ENCODE data around the gene STPG3. TPM values are rescaled to one million over a fixed set of nuclear protein-coding genes. Genes with fewer than 3 reads are reported as not detected.

Gene STPG3
- total RNA-seq, 2 donors from 2014 or later = 0.63 TPM; not detected in 1

- Mint-ChIP-seq H3K36me3 (ENCODE audit: insufficient read depth in 2 of 2) (no peaks in the 10 kb centered on the region), H3K4me1 (ENCODE audit: low read depth) (peaks cover 15% of the 10 kb centered on the region), H3K27ac (no peak overlapping the region)
These were observed 49.5 kb downstream of the STPG3 start for GRCh38 chr9:137300567-137301080.

GRCh38 chr9:137301081-137301947 lies 50.2 kb downstream of the STPG3 start:
- Mint-ChIP-seq H3K27me3 (ENCODE audit: low read depth) (peaks cover 37% of the 10 kb centered on the region), H3K4me1 (ENCODE audit: low read depth) (peaks cover 15% of the 10 kb centered on the region), H3K4me3 (peak overlapping the region; percentile 87 to 91), H3K36me3 (ENCODE audit: insufficient read depth in 2 of 2) (no peaks in the 10 kb centered on the region), H3K9me3 (no peaks in the 10 kb centered on the region), H3K27ac (no peak overlapping the region)
- ATAC-seq (replicated peaks in 1 of 2) (peak; percentile 27 to 31), DNase-seq (peak; percentile 44 to 51)

More at GRCh38 chr9:137300567-137301080, 49.5 kb downstream of the STPG3 start:
- Mint-ChIP-seq H3K4me3 (peak overlapping the region; percentile 87 to 91), H3K27me3 (ENCODE audit: low read depth) (peaks cover 38% of the 10 kb centered on the region), H3K9me3 (no peaks in the 10 kb centered on the region)
- no peak for ATAC-seq (replicated peaks in 1 of 2)
- DNase-seq = no peak

GRCh38 chr9:137302118-137302448 lies 51.0 kb downstream of the STPG3 start, which contains the start of gene NRARP:
NRARP (minus strand) TSS chr9:137302271; CDS start chr9:137301928, 343 bp downstream.
- no peaks in the 10 kb centered on the region for H3K36me3 Mint-ChIP-seq (ENCODE audit: insufficient read depth in 2 of 2)
- peaks cover 9% of the 10 kb centered on the region for H3K4me1 Mint-ChIP-seq (ENCODE audit: low read depth)
- H3K4me3 Mint-ChIP-seq = peak within 1 kb of the TSS; percentile 87 to 91

GRCh38 chr9:137302449-137303150 lies 51.5 kb downstream of the STPG3 start:
- no peaks in the 10 kb centered on the region for H3K36me3 Mint-ChIP-seq (ENCODE audit: insufficient read depth in 2 of 2)
- no peaks in the 10 kb centered on the region for H3K9me3 Mint-ChIP-seq
- H3K27me3 Mint-ChIP-seq (ENCODE audit: low read depth) = peaks cover 24% of the 10 kb centered on the region
- DNase-seq = no peak
- H3K4me3 Mint-ChIP-seq = peak overlapping the region in 1 of 2 donors; percentile 14
- H3K27ac Mint-ChIP-seq = no peak overlapping the region
- ATAC-seq (replicated peaks in 1 of 2) = peak; percentile 50
- peaks cover 13% of the 10 kb centered on the region for H3K4me1 Mint-ChIP-seq (ENCODE audit: low read depth)

More at GRCh38 chr9:137302118-137302448, 51.0 kb downstream of the STPG3 start, which contains the start of gene NRARP:
- Mint-ChIP-seq H3K27me3 (ENCODE audit: low read depth) (peaks cover 29% of the 10 kb centered on the region), H3K9me3 (no peaks in the 10 kb centered on the region), H3K27ac (no peak within 1 kb of the TSS)
- DNase-seq (peak; percentile 93 to 97), ATAC-seq (replicated peaks in 1 of 2) (peak; percentile 78 to 82)

Other genes starting within 250 kb of the STPG3 start
- gene ABCA2, start 223.0 kb upstream of the STPG3 start, total RNA-seq = 10 to 100 TPM; 23.9 to 27.5 TPM
- gene FUT7, start 219.2 kb upstream of the STPG3 start, total RNA-seq = 1 to 10 TPM; 1.6 to 1.8 TPM
- 10 to 100 TPM; 27.2 to 28.7 TPM for gene NPDC1, start 205.1 kb upstream of the STPG3 start, total RNA-seq
- under 1 TPM; 0.28 to 0.48 TPM for gene ENTPD2, start 197.2 kb upstream of the STPG3 start, total RNA-seq
- 1 to 10 TPM; 6.6 to 8.4 TPM for gene SAPCD2, start 180.7 kb upstream of the STPG3 start, total RNA-seq
- 10 to 100 TPM; 13.6 to 14.3 TPM for gene UAP1L1, start 173.8 kb upstream of the STPG3 start, total RNA-seq
- 10 to 100 TPM; 40.3 to 45.8 TPM for gene MAN1B1, start 164.3 kb upstream of the STPG3 start, total RNA-seq
- gene DPP7, start 136.6 kb upstream of the STPG3 start, total RNA-seq = 100 to 1,000 TPM; 155 to 158 TPM
- gene GRIN1, start 112.1 kb upstream of the STPG3 start, total RNA-seq = 1 to 10 TPM in 1 of 2 donors, under 1 TPM in 1; 0.38 to 1.2 TPM
- not detected for gene LRRC26, start 81.2 kb upstream of the STPG3 start, total RNA-seq
- under 1 TPM; 0.50 to 0.74 TPM for gene TMEM210, start 79.2 kb upstream of the STPG3 start, total RNA-seq
- gene ANAPC2, start 62.7 kb upstream of the STPG3 start, total RNA-seq = 10 to 100 TPM; 56.9 to 63.5 TPM
- gene SSNA1, start 62.6 kb upstream of the STPG3 start, total RNA-seq = 10 to 100 TPM; 64.1 to 84.5 TPM
- 10 to 100 TPM; 13.3 to 19.9 TPM for gene TPRN, start 50.5 kb upstream of the STPG3 start, total RNA-seq
- 10 to 100 TPM; 27.4 to 33.3 TPM for gene TMEM203, start 45.6 kb upstream of the STPG3 start, total RNA-seq
- gene NDOR1, start 45.6 kb upstream of the STPG3 start, total RNA-seq = 10 to 100 TPM; 43.3 to 50.9 TPM
- 10 to 100 TPM in 1 of 2 donors, 1 to 10 TPM in 1; 6.6 to 10.3 TPM for gene RNF208, start 29.0 kb upstream of the STPG3 start, total RNA-seq
- 1 to 10 TPM; 1.0 to 2.0 TPM for gene CYSRT1, start 26.1 kb upstream of the STPG3 start, total RNA-seq
- under 1 TPM in 1 of 2 donors, not detected in 1; 0.14 TPM for gene RNF224, start 23.8 kb upstream of the STPG3 start, total RNA-seq
- gene SLC34A3, start 20.4 kb upstream of the STPG3 start, total RNA-seq = under 1 TPM; 0.12 to 0.14 TPM
- gene TUBB4B, start 10.0 kb upstream of the STPG3 start, total RNA-seq = 100 to 1,000 TPM; 122 to 128 TPM
- 10 to 100 TPM; 53.1 to 56.6 TPM for gene NELFB, start 4.0 kb downstream of the STPG3 start, total RNA-seq
- gene TOR4A, start 26.4 kb downstream of the STPG3 start, total RNA-seq = 1 to 10 TPM; 4.3 to 8.3 TPM
- gene NRARP, start 51.0 kb downstream of the STPG3 start, total RNA-seq = 1 to 10 TPM; 1.6 to 2.0 TPM
- 10 to 100 TPM; 23.7 to 26.0 TPM for gene EXD3, start 171.9 kb downstream of the STPG3 start, total RNA-seq
- gene NOXA1, start 172.1 kb downstream of the STPG3 start, total RNA-seq = 1 to 10 TPM; 1.4 to 1.8 TPM
- not detected for gene ENTPD8, start 190.1 kb downstream of the STPG3 start, total RNA-seq
- 10 to 100 TPM; 20.0 to 28.5 TPM for gene NSMF, start 208.0 kb downstream of the STPG3 start, total RNA-seq